HG03060 (cell line): ENCODE data around the gene MLN.

ENCODE experiments used
- ATAC-seq: cut with Tn5 transposase; IDR thresholded peaks from one replicate; pipeline ENCODE4 v1.9.1; 2021; ENCODE audit warnings: low read depth, moderate number of reproducible peaks; ENCODE audit not compliant: unreplicated experiment

MLN gene, protein sequence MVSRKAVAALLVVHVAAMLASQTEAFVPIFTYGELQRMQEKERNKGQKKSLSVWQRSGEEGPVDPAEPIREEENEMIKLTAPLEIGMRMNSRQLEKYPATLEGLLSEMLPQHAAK

GRCh38 chr6:33803571-33804053 is at the start of gene MLN:
TSS of gene MLN (minus strand) at chr6:33804003. CDS start at chr6:33801163, 2,840 bp downstream.
- no peak for ATAC-seq

DNA sequence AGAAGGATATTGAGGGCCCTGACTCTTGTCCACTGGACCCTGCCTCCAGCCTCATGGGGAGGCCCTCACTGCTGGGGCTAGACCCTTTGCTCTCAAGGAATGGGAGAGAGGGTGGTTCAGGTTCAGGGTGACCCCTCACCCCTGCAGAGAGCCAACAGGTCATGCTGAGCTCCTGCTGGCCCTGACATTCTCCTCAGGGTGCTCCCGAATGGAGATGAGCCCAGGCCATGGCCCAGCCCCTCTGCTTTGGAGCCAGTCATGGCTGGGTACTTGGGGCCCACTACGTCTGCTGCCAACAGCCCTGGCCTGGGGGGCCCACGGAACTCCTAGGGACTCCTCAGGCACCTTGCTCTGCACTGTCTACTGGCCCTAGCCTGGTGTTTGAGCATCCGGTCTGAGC is 49.2 kb upstream of the MLN start:
- no peak for ATAC-seq

- no peak for ATAC-seq
Measured at GRCh38 chr6:33851959-33852358, 48.2 kb upstream of the MLN start.

- ATAC-seq: no peak
Measured at GRCh38 chr6:33850869-33851541, 47.2 kb upstream of the MLN start.

- ATAC-seq: no peak
Measured at GRCh38 chr6:33850296-33850695, 46.5 kb upstream of the MLN start.

GRCh38 chr6:33849500-33850075 is 45.8 kb upstream of the MLN start:
- no peak for ATAC-seq

DNA sequence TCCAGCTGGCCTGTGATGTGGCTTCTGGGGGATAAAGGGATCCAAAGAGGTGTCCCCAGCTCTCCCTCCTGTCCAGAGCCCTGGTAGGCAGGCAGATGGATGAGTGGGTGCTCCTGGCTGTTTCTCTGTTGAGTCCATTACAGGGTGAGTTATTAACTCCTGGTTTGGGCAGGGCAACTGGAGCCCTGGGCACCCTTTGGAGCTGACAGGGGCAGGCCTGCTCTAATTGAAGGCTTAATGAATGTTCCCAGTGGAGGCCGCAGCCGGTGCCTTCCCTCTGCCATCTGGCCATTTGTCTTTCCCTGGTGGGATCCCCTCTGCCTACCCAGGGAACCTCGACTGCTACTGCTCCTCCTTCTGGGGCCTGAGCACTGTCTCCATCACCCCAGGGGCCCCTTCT is 44.7 kb upstream of the MLN start:
- ATAC-seq: no peak

- no peak for ATAC-seq
Measured at GRCh38 chr6:33847867-33848266, 44.1 kb upstream of the MLN start.

GRCh38 chr6:33847078-33847477 is 43.3 kb upstream of the MLN start:
- no peak for ATAC-seq

DNA sequence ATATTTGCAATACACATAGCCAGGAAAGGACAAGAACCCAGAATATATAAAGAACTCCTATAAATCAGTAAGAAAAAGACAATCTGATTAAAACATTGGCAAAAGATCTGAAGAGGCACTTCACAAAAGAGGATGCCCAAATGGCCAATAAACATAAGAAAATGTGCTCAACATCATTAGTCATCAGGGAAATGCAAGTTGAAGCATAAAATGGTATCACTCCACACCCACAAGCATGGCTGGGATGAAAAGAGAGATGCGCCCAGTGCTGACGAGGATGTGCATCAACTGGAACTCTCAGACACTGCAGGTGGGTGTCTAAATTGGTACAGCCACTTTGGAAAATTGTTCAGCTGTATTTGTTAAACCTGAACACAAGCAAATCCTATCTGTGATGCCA is 42.4 kb upstream of the MLN start:
- no peak for ATAC-seq

DNA sequence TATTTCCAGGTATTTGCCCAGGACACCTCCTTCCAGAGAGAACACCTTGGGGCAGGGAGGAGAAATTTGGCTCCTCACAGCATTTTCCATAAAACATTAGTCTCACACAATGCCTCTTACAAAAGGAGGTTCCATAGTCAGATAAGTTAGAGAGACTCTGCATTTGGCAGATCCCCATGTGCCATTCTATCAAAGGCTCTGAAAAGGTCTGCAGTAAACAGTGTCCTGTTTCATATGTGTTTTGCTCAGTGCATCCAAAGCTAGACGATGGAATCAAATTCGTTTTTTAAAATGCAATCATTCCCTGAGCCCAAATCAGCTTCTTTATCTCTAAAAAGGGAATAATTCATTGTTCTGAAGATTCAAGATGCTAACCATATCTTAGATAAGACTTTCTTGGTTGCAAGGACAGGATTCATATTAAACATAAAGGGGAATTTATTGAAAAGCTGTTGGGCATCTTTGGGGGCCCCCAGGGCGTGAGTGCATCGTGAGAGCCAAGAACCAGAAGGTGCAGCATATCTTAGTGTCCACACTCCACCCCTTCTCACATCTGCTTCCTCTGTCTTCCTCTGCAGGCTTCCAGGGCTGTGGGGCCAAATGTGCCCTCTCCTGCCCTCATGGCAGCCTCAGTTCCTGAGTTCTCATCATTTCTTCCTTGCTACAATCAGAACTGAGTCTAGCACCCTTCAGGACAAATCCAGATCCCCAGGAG is 41.4 kb upstream of the MLN start:
- ATAC-seq: no peak

GRCh38 chr6:33843131-33844121 is 39.6 kb upstream of the MLN start:
- ATAC-seq: no peak

DNA sequence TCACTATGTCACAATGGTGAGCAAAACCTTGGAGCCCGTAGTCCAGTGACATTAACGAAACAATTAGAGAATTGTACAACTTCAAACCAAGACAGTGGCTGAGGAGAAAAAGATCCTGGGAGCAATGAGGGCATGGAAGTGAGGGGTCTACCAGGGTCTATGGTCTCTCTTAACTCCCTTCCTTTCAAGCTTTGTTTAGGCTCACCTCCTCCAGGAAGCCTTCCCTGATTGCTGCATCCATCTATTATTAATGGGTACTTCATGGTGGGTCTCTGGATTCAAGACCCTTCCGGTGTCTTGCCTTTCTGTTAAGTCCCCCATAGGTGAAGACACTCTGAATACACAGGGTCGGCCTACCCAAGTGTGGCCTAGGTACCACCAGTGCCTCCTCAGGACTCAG is 38.1 kb upstream of the MLN start:
- no peak for ATAC-seq

- ATAC-seq: no peak
Measured at GRCh38 chr6:33841070-33841469, 37.3 kb upstream of the MLN start.

- ATAC-seq: no peak
Measured at GRCh38 chr6:33840048-33840926, 36.5 kb upstream of the MLN start.

DNA sequence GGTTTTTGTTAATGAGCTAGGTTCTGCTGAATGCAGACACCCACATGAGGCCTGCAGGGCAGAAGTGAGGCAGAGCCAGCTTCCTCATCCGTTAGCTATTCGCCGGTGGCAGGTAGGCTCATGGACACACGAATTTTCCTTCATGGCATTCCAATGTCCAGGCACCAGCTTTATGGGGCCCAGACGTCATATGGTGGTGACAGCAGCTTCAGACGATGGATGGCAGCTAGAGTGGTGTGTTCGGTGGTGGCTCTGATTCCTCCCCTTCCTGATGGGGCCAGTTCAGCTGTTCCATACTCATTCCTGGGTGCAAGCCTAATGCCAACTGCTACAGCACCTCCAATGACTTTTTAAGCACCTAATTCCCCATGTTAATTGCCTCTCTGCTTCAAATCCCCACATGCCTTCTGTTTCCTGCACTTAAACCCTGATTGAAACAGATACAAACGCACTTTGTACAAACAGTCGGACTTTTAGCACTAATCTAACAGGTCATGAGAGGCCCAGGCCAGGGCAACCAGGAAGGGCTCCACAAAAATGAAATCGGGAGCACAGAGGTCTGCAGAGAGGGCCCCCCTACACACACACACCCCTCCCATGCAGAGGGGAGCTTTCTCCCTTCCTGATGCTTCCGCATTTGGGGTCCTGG is 35.7 kb upstream of the MLN start:
- no peak for ATAC-seq

- ATAC-seq: no peak
Measured at GRCh38 chr6:33838983-33839382, 35.2 kb upstream of the MLN start.

DNA sequence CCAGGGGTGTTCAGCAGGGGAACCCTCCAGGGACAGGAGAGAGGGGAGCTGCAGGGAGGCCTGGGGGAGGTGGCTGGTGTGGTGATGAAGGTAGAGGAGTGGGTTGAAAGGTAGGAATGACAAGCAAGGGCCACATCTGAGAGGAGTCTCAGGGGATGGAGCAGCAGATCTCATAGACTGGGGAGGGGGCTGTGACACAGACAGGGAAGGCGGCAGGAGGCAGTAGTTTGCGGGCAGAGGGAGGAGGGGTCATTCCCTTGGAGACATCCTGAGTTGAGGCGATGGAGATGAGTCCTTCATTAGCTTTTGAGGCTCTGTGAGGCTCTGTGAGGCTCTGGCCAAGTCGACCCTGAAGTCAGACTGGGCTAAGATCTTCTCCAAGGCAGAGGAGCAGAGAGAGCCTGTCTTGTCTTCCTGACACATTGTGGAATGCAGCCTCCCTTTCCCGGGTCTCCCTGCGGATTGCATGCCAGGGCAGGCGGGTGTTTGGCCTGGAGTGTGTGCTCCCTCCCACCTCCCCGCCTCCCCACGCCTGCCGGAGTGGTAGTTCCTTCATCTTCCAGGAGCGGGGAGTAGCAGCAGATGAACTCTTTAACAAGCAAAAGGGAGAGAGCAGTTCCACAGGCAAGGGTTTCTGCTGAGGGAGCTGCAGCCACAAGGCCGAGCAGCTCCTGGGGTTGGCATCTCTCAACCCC is 34.3 kb upstream of the MLN start:
- ATAC-seq: no peak
